ENCODE measurements around the gene FSD1L. TPM values are rescaled to one million over a fixed set of nuclear protein-coding genes. Genes with fewer than 3 reads are reported as not detected.

Gene FSD1L
- total RNA-seq, 2 donors from 2014 or later, result 2.3 to 3.9 TPM

- DNase-seq (ENCODE audit: low spot score) (no peak), ATAC-seq (no peak)
- peaks cover 16% of the 10 kb centered on the region in 2 donors for H3K4me1 Mint-ChIP-seq (ENCODE audit: low read depth in 2 of 2)
- H3K27ac Mint-ChIP-seq, result no peak overlapping the region
- H3K27me3 Mint-ChIP-seq, result no peaks in the 10 kb centered on the region
- no peaks in the 10 kb centered on the region for H3K36me3 Mint-ChIP-seq
- H3K4me3 Mint-ChIP-seq, result no peak overlapping the region
- no peaks in the 10 kb centered on the region for H3K9me3 Mint-ChIP-seq
Measured at GRCh38 chr9:105444130-105444529, 3.7 kb upstream of the FSD1L start.

GRCh38 chr9:105445203-105445881 is 2.5 kb upstream of the FSD1L start:
- H3K27me3 Mint-ChIP-seq, result no peaks in the 10 kb centered on the region
- no peaks in the 10 kb centered on the region for H3K36me3 Mint-ChIP-seq
- ATAC-seq (no peak), DNase-seq (ENCODE audit: low spot score) (no peak)
- no peak overlapping the region for H3K27ac Mint-ChIP-seq
- H3K4me1 Mint-ChIP-seq (ENCODE audit: low read depth in 2 of 2), result peaks cover 16 to 17% of the 10 kb centered on the region in 2 donors
- no peaks in the 10 kb centered on the region for H3K9me3 Mint-ChIP-seq
- H3K4me3 Mint-ChIP-seq, result no peak overlapping the region

GRCh38 chr9:105447386-105447813 is 434 bp upstream of the FSD1L start:
- no peak for ATAC-seq
- Mint-ChIP-seq H3K27me3 (no peaks in the 10 kb centered on the region), H3K27ac (peak overlapping the region in 1 of 2 donors; percentile 77), H3K9me3 (no peaks in the 10 kb centered on the region), H3K4me1 (ENCODE audit: low read depth in 2 of 2) (peaks cover 16 to 17% of the 10 kb centered on the region in 2 donors), H3K36me3 (no peaks in the 10 kb centered on the region), H3K4me3 (peak overlapping the region; percentile 87)
- DNase-seq (ENCODE audit: low spot score), result no peak

GRCh38 chr9:105449081-105449480 is 1.2 kb downstream of the FSD1L start:
- Mint-ChIP-seq H3K4me1 (ENCODE audit: low read depth in 2 of 2) (peaks cover 12 to 15% of the 10 kb centered on the region in 2 donors), H3K27ac (no peak overlapping the region), H3K27me3 (peaks cover 0 to 2% of the 10 kb centered on the region in 2 donors), H3K9me3 (no peaks in the 10 kb centered on the region), H3K36me3 (no peaks in the 10 kb centered on the region), H3K4me3 (peak overlapping the region; percentile 87)
- no peak for DNase-seq (ENCODE audit: low spot score)
- no peak for ATAC-seq

GRCh38 chr9:105452185-105452584 is 4.4 kb downstream of the FSD1L start:
- no peaks in the 10 kb centered on the region for H3K9me3 Mint-ChIP-seq

GRCh38 chr9:105455836-105456475 is 8.1 kb downstream of the FSD1L start:
- ATAC-seq (no peak), DNase-seq (ENCODE audit: low spot score) (no peak)
- H3K36me3 Mint-ChIP-seq, result no peaks in the 10 kb centered on the region
- no peak overlapping the region for H3K4me3 Mint-ChIP-seq
- peaks cover 0 to 2% of the 10 kb centered on the region in 2 donors for H3K27me3 Mint-ChIP-seq
- H3K27ac Mint-ChIP-seq, result no peak overlapping the region
- H3K9me3 Mint-ChIP-seq, result no peaks in the 10 kb centered on the region
- H3K4me1 Mint-ChIP-seq (ENCODE audit: low read depth in 2 of 2), result peaks cover 0 to 2% of the 10 kb centered on the region in 2 donors

More at GRCh38 chr9:105452185-105452584, 4.4 kb downstream of the FSD1L start:
- Mint-ChIP-seq H3K36me3 (no peaks in the 10 kb centered on the region), H3K27ac (no peak overlapping the region), H3K4me1 (ENCODE audit: low read depth in 2 of 2) (peaks cover 9 to 13% of the 10 kb centered on the region in 2 donors), H3K4me3 (no peak overlapping the region), H3K27me3 (peaks cover 0 to 2% of the 10 kb centered on the region in 2 donors)
- ATAC-seq (no peak), DNase-seq (ENCODE audit: low spot score) (no peak)

- no peak overlapping the region for H3K27ac Mint-ChIP-seq
- DNase-seq (ENCODE audit: low spot score) (no peak), ATAC-seq (peak in 1 of 2 donors; percentile 24)
- H3K36me3 Mint-ChIP-seq, result no peaks in the 10 kb centered on the region
- H3K9me3 Mint-ChIP-seq, result no peaks in the 10 kb centered on the region
- H3K4me1 Mint-ChIP-seq (ENCODE audit: low read depth in 2 of 2), result peaks cover 0 to under 1% of the 10 kb centered on the region in 2 donors
- H3K4me3 Mint-ChIP-seq, result no peak overlapping the region
- no peaks in the 10 kb centered on the region for H3K27me3 Mint-ChIP-seq
Measured at GRCh38 chr9:105457560-105458294, 9.9 kb downstream of the FSD1L start.

- Mint-ChIP-seq H3K9me3 (no peaks in the 10 kb centered on the region), H3K27me3 (no peaks in the 10 kb centered on the region), H3K36me3 (no peaks in the 10 kb centered on the region), H3K4me1 (ENCODE audit: low read depth in 2 of 2) (no peaks in the 10 kb centered on the region), H3K4me3 (no peak overlapping the region), H3K27ac (no peak overlapping the region)
- ATAC-seq (no peak), DNase-seq (ENCODE audit: low spot score) (no peak)
Measured at GRCh38 chr9:105458404-105458803, 10.6 kb downstream of the FSD1L start.

GRCh38 chr9:105459336-105459735 is 11.5 kb downstream of the FSD1L start:
- Mint-ChIP-seq H3K4me1 (ENCODE audit: low read depth in 2 of 2) (no peaks in the 10 kb centered on the region), H3K4me3 (no peak overlapping the region), H3K9me3 (no peaks in the 10 kb centered on the region), H3K27me3 (no peaks in the 10 kb centered on the region), H3K36me3 (no peaks in the 10 kb centered on the region), H3K27ac (no peak overlapping the region)
- DNase-seq (ENCODE audit: low spot score), result no peak
- no peak for ATAC-seq

- Mint-ChIP-seq H3K27ac (no peak overlapping the region), H3K9me3 (no peaks in the 10 kb centered on the region), H3K36me3 (no peaks in the 10 kb centered on the region), H3K4me3 (no peak overlapping the region), H3K4me1 (ENCODE audit: low read depth in 2 of 2) (no peaks in the 10 kb centered on the region), H3K27me3 (no peaks in the 10 kb centered on the region)
- ATAC-seq, result no peak
- DNase-seq (ENCODE audit: low spot score), result no peak
Measured at GRCh38 chr9:105466898-105467455, 19.1 kb downstream of the FSD1L start.

- Mint-ChIP-seq H3K4me3 (no peak overlapping the region), H3K9me3 (no peaks in the 10 kb centered on the region), H3K27me3 (no peaks in the 10 kb centered on the region), H3K36me3 (no peaks in the 10 kb centered on the region), H3K27ac (no peak overlapping the region), H3K4me1 (ENCODE audit: low read depth in 2 of 2) (no peaks in the 10 kb centered on the region)
- ATAC-seq (no peak), DNase-seq (ENCODE audit: low spot score) (no peak)
Measured at GRCh38 chr9:105468875-105469274, 21.0 kb downstream of the FSD1L start.

- Mint-ChIP-seq H3K36me3 (no peaks in the 10 kb centered on the region), H3K27ac (no peak overlapping the region), H3K4me1 (ENCODE audit: low read depth in 2 of 2) (no peaks in the 10 kb centered on the region), H3K27me3 (peaks cover 0 to 2% of the 10 kb centered on the region in 2 donors), H3K4me3 (no peak overlapping the region), H3K9me3 (no peaks in the 10 kb centered on the region)
- ATAC-seq, result no peak
- no peak for DNase-seq (ENCODE audit: low spot score)
Measured at GRCh38 chr9:105473221-105473620, 25.4 kb downstream of the FSD1L start.

GRCh38 chr9:105475302-105475701 is 27.5 kb downstream of the FSD1L start:
- H3K4me3 Mint-ChIP-seq, result no peak overlapping the region
- no peak overlapping the region for H3K27ac Mint-ChIP-seq
- no peak for DNase-seq (ENCODE audit: low spot score)
- no peaks in the 10 kb centered on the region for H3K9me3 Mint-ChIP-seq
- no peaks in the 10 kb centered on the region for H3K4me1 Mint-ChIP-seq (ENCODE audit: low read depth in 2 of 2)
- H3K36me3 Mint-ChIP-seq, result no peaks in the 10 kb centered on the region
- ATAC-seq, result no peak
- peaks cover 0 to 2% of the 10 kb centered on the region in 2 donors for H3K27me3 Mint-ChIP-seq

GRCh38 chr9:105479846-105480245 is 32.0 kb downstream of the FSD1L start:
- ATAC-seq (no peak), DNase-seq (ENCODE audit: low spot score) (no peak)
- no peaks in the 10 kb centered on the region for H3K36me3 Mint-ChIP-seq
- H3K4me3 Mint-ChIP-seq, result no peak overlapping the region
- no peak overlapping the region for H3K27ac Mint-ChIP-seq
- peaks cover 0 to 2% of the 10 kb centered on the region in 2 donors for H3K27me3 Mint-ChIP-seq
- no peaks in the 10 kb centered on the region for H3K9me3 Mint-ChIP-seq
- H3K4me1 Mint-ChIP-seq (ENCODE audit: low read depth in 2 of 2), result no peaks in the 10 kb centered on the region

All from natural killer cell treated with Interleukin-12 subunit alpha and Interleukin-12 subunit beta and Interleukin-15 and Interleukin-18, amount 100 ng/mL, for 72 hours (primary cell).